H9 (cell line): Measurements from ENCODE around the gene TDRD1. TPM values are rescaled to one million over a fixed set of nuclear protein-coding genes. Genes with fewer than 3 reads are reported as not detected.

ENCODE experiments used
- DNase-seq: peaks from one replicate; pipeline ENCODE4 v3.0.0-alpha.2; 2017
- H2AFZ ChIP-seq: one replicate; pipeline ENCODE4 v1.6.1; 2013; ENCODE audit warnings: mild to moderate bottlenecking, low read length, control low read depth, moderate library complexity
- H2AK5ac ChIP-seq: 2 replicates; pipeline ENCODE4 v1.6.1; 2013; ENCODE audit warnings: low read length, control low read depth, mixed read lengths; ENCODE audit not compliant: insufficient read length
- H2BK120ac ChIP-seq: one replicate; pipeline ENCODE4 v1.6.1; 2013; ENCODE audit warnings: low read depth, mild to moderate bottlenecking, low read length, control low read depth, inconsistent platforms; ENCODE audit not compliant: poor library complexity, severe bottlenecking
- H2BK12ac ChIP-seq: 2 replicates; pipeline ENCODE4 v1.6.1; 2013; ENCODE audit warnings: low read length, control low read depth, mixed read lengths, low read depth; ENCODE audit not compliant: insufficient read length
- H2BK15ac ChIP-seq: 2 replicates; pipeline ENCODE4 v1.6.1; 2013; ENCODE audit warnings: low read depth, low read length, control low read depth
- H2BK20ac ChIP-seq: one replicate; pipeline ENCODE4 v1.6.1; 2013; ENCODE audit warnings: low read depth, mild to moderate bottlenecking, low read length, control low read depth, inconsistent platforms; ENCODE audit not compliant: poor library complexity, severe bottlenecking
- H2BK5ac ChIP-seq: 2 replicates; pipeline ENCODE4 v1.6.1; 2013; ENCODE audit warnings: low read length, control low read depth, mixed read lengths; ENCODE audit not compliant: insufficient read length
- H3K14ac ChIP-seq: 2 replicates; pipeline ENCODE4 v1.6.1; 2013; ENCODE audit warnings: low read length, control low read depth; ENCODE audit not compliant: insufficient read depth
- H3K18ac ChIP-seq: 2 replicates; pipeline ENCODE4 v1.6.1; 2013; ENCODE audit warnings: low read depth, mild to moderate bottlenecking, mixed read lengths, low read length, control low read depth; ENCODE audit not compliant: insufficient read length
- H3K23ac ChIP-seq: 2 replicates; pipeline ENCODE4 v1.6.1; 2013; ENCODE audit warnings: low read length, control low read depth, mixed read lengths, low read depth; ENCODE audit not compliant: insufficient read length
- H3K23me2 ChIP-seq: 2 replicates; pipeline ENCODE4 v1.6.1; 2013; ENCODE audit warnings: low read depth, mild to moderate bottlenecking, mixed read lengths, low read length, control low read depth; ENCODE audit not compliant: insufficient read length, poor library complexity, severe bottlenecking
- H3K27ac ChIP-seq: 2 replicates; pipeline ENCODE4 v1.5.1; 2013; ENCODE audit warnings: low read length, control low read depth, mixed read lengths, low read depth; ENCODE audit not compliant: insufficient read length
- H3K27me3 ChIP-seq: 2 replicates; pipeline ENCODE4 v1.6.1; 2013; ENCODE audit warnings: low read length, control low read depth, inconsistent platforms; ENCODE audit not compliant: insufficient read depth
- H3K4ac ChIP-seq: 2 replicates; pipeline ENCODE4 v1.6.1; 2013; ENCODE audit warnings: low read depth, mild to moderate bottlenecking, control low read depth, inconsistent platforms, low read length, moderate library complexity
- H3K4me1 ChIP-seq: 2 replicates; pipeline ENCODE4 v1.6.1; 2013; ENCODE audit warnings: low read length, control low read depth, inconsistent platforms; ENCODE audit not compliant: insufficient read depth
- H3K4me2 ChIP-seq: 2 replicates; pipeline ENCODE4 v1.6.1; 2013; ENCODE audit warnings: low read length, control low read depth, mixed read lengths; ENCODE audit not compliant: insufficient read length, insufficient read depth
- H3K56ac ChIP-seq: 2 replicates; pipeline ENCODE4 v1.6.1; 2013; ENCODE audit warnings: low read depth, mild to moderate bottlenecking, mixed read lengths, low read length, control low read depth; ENCODE audit not compliant: insufficient read length
- H3K79me1 ChIP-seq: 2 replicates; pipeline ENCODE4 v1.6.1; 2013; ENCODE audit warnings: low read depth, mild to moderate bottlenecking, moderate library complexity, low read length, control low read depth, inconsistent platforms; ENCODE audit not compliant: insufficient read depth, poor library complexity, severe bottlenecking
- H3K79me2 ChIP-seq: 2 replicates; pipeline ENCODE4 v1.6.1; 2013; ENCODE audit warnings: low read length, control low read depth, inconsistent platforms; ENCODE audit not compliant: insufficient read depth
- H3K9ac ChIP-seq: 2 replicates; pipeline ENCODE4 v1.6.1; 2013; ENCODE audit warnings: low read length, control low read depth, mixed read lengths; ENCODE audit not compliant: insufficient read length; ENCODE audit errors: extremely low read depth
- H3K9me3 ChIP-seq: one replicate; pipeline ENCODE4 v1.6.1; 2013; ENCODE audit warnings: low read depth, low read length, inconsistent platforms; ENCODE audit not compliant: control insufficient read depth
- H3T11ph ChIP-seq: one replicate; pipeline ENCODE4 v1.6.1; 2013; ENCODE audit warnings: mild to moderate bottlenecking, low read length, control low read depth, inconsistent platforms
- H4K20me1 ChIP-seq: one replicate; pipeline ENCODE4 v1.6.1; 2013; ENCODE audit not compliant: control insufficient read depth, insufficient read length, insufficient read depth
- H4K5ac ChIP-seq: 2 replicates; pipeline ENCODE4 v1.6.1; 2013; ENCODE audit warnings: low read depth, mild to moderate bottlenecking, mixed read lengths, low read length, control low read depth; ENCODE audit not compliant: insufficient read length
- H4K8ac ChIP-seq: replicated peaks from 2 replicates; pipeline ENCODE4 v1.6.1; 2013; ENCODE audit warnings: low read length, control low read depth, mixed read lengths, low read depth; ENCODE audit not compliant: insufficient read length
- H4K91ac ChIP-seq: 2 replicates; pipeline ENCODE4 v1.6.1; 2013; ENCODE audit warnings: low read depth, mild to moderate bottlenecking, moderate library complexity, mixed read lengths, low read length, control low read depth; ENCODE audit not compliant: insufficient read length
- H3K27ac Mint-ChIP-seq, 3 experiments: 2 replicates in 2 of 3; 3 replicates in 1 of 3; pipeline ENCODE4 v1.8.0; 2020 to 2021; ENCODE audit warnings: mixed read lengths in 3 of 3, mild to moderate bottlenecking in 1 of 3, moderate library complexity in 1 of 3
- H3K27me3 Mint-ChIP-seq: 2 replicates; pipeline ENCODE4 v1.8.0; 2021; ENCODE audit warnings: low read depth, mild to moderate bottlenecking, moderate library complexity, mixed read lengths
- H3K36me3 Mint-ChIP-seq, 3 experiments: 2 replicates in 2 of 3; 3 replicates in 1 of 3; pipeline ENCODE4 v1.8.0; 2020 to 2021; ENCODE audit warnings: low read depth in 3 of 3, mixed read lengths in 3 of 3; ENCODE audit not compliant: insufficient read depth in 1 of 3
- H3K4me1 Mint-ChIP-seq, 2 experiments: 2 replicates each; pipeline ENCODE4 v1.8.0; 2020; ENCODE audit warnings: mixed read lengths in 2 of 2
- H3K4me3 Mint-ChIP-seq, 2 experiments: 2 replicates in 1 of 2; 3 replicates in 1 of 2; pipeline ENCODE4 v1.8.0; 2020 to 2021; ENCODE audit warnings: mild to moderate bottlenecking in 2 of 2, mixed read lengths in 2 of 2, moderate library complexity in 1 of 2
- H3K9me3 Mint-ChIP-seq, 2 experiments: 2 replicates in 1 of 2; 3 replicates in 1 of 2; pipeline ENCODE4 v1.8.0; 2020; ENCODE audit warnings: mild to moderate bottlenecking in 2 of 2, mixed read lengths in 2 of 2, moderate library complexity in 1 of 2
- WGBS: extraction: QIAGEN DNeasy Blood & Tissue Kit; methylation state at CpG from one replicate; pipeline ENCODE4 v1.1.7; 2013; ENCODE audit warnings: missing lambda C conversion rate, low lambda C conversion rate, mixed read lengths; ENCODE audit not compliant: insufficient read length; ENCODE audit errors: extremely low coverage; 5-methylcytosine and 5-hydroxymethylcytosine counted together
- total RNA-seq: library from RNA; stranded (reverse); gene quantifications from 2 replicates; pipeline ENCODE4 v1.2.1, GENCODE V29; 2021
- TF ChIP-seq, protein P1 (sequence below): fragments of 200-600 bp; sonication (generic); conservative IDR thresholded peaks from 3 replicates; pipeline ENCODE4 v1.8.0; 2021; ENCODE audit warnings: antibody characterized with exemption, mild to moderate bottlenecking

TDRD1 gene
- total RNA-seq, 1 experiment from 2014 or later = 0.15 TPM

DNA sequence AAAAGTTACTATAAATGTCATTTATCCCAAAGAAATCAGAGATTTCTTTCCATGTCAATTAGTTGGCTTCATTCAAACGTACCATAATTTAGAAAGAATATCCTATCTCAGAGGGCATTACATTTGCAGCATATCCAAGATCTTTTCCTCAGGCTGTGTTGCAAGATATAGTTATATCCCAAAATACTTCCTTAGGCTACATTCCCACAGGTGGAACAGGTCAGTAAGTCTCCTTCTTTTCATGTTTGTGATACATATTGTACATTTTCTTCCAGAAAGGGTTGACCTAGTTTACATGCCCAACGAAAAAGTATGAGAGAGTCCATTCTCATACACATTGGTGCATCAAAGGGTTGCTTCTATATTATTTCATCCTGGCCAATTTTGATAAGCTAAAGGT is 33.0 kb downstream of the TDRD1 start:
- Histone ChIP-seq H3K4me1 (no peaks in the 10 kb centered on the region), H4K20me1 (no peaks in the 10 kb centered on the region), H3K9me3 (no peaks in the 10 kb centered on the region), H2BK15ac (no peak overlapping the region), H3K79me2 (no peaks in the 10 kb centered on the region), H3K23ac (no peak overlapping the region), H3K4ac (no peak overlapping the region), H3K23me2 (no peaks in the 10 kb centered on the region), H3K18ac (no peak overlapping the region), H4K91ac (no peak overlapping the region), H3T11ph (no peak overlapping the region), H2BK12ac (no peak overlapping the region), H2AFZ (no peak overlapping the region), H3K14ac (no peak overlapping the region), H2BK20ac (no peak overlapping the region), H2AK5ac (no peak overlapping the region), H3K9ac (no peak overlapping the region), H2BK120ac (no peak overlapping the region), H4K5ac (no peak overlapping the region), H4K8ac (no peak overlapping the region), H3K4me2 (no peak overlapping the region), H3K79me1 (no peaks in the 10 kb centered on the region), H2BK5ac (no peak overlapping the region), H3K56ac (no peak overlapping the region), H3K27ac (no peak overlapping the region), H3K27me3 (no peaks in the 10 kb centered on the region)
- Mint-ChIP-seq H3K27ac (no peak overlapping the region), H3K9me3 (no peaks in the 10 kb centered on the region; a peak in 1 of 5 replicates), H3K27me3 (peaks cover 2% of the 10 kb centered on the region; the same call in 1 of the 2 replicates), H3K4me1 (no peaks in the 10 kb centered on the region), H3K36me3 (no peaks in the 10 kb centered on the region), H3K4me3 (no peak overlapping the region)
- DNase-seq = no peak
- TF ChIP-seq, protein P1, sequence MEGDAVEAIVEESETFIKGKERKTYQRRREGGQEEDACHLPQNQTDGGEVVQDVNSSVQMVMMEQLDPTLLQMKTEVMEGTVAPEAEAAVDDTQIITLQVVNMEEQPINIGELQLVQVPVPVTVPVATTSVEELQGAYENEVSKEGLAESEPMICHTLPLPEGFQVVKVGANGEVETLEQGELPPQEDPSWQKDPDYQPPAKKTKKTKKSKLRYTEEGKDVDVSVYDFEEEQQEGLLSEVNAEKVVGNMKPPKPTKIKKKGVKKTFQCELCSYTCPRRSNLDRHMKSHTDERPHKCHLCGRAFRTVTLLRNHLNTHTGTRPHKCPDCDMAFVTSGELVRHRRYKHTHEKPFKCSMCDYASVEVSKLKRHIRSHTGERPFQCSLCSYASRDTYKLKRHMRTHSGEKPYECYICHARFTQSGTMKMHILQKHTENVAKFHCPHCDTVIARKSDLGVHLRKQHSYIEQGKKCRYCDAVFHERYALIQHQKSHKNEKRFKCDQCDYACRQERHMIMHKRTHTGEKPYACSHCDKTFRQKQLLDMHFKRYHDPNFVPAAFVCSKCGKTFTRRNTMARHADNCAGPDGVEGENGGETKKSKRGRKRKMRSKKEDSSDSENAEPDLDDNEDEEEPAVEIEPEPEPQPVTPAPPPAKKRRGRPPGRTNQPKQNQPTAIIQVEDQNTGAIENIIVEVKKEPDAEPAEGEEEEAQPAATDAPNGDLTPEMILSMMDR = no peak
- WGBS = no CpG with 5 or more reads among the region's 2 CpGs
